ENCODE data around the gene VIPR2.

- no peak for TF ChIP-seq EP300 (IDR thresholded peaks at IDR 0.05; ENCODE audit: low read depth in 2 of 2, low read length in 2 of 2)
- TF ChIP-seq EP300 (CRISPR knock-in tag; IDR thresholded peaks at IDR 0.05; ENCODE audit: borderline replicate concordance) = no peak
- TF ChIP-seq ZSCAN29 (CRISPR knock-in tag; conservative IDR thresholded peaks at IDR 0.05) = no peak
- no peak for TF ChIP-seq ZUFSP (CRISPR knock-in tag; IDR thresholded peaks at IDR 0.05; ENCODE audit: borderline replicate concordance)
- TF ChIP-seq KLF15 (CRISPR knock-in tag; IDR thresholded peaks at IDR 0.05; ENCODE audit: borderline replicate concordance) = no peak
- no peak for TF ChIP-seq NR1H2 (CRISPR knock-in tag; IDR thresholded peaks at IDR 0.05; ENCODE audit: borderline replicate concordance, low read depth)
- TF ChIP-seq CTCF (CRISPR knock-in tag; IDR thresholded peaks at IDR 0.05) = no peak
- no peak for TF ChIP-seq ETV6 (CRISPR knock-in tag; conservative IDR thresholded peaks at IDR 0.05)
- no peak for TF ChIP-seq AFF4 (CRISPR knock-in tag; IDR thresholded peaks at IDR 0.05)
- TF ChIP-seq POLR2A (IDR thresholded peaks at IDR 0.05; ENCODE audit: insufficient read depth in 1 of 2, low read depth in 2 of 2, low read length in 2 of 2) = no peak
- TF ChIP-seq CEBPB (IDR thresholded peaks at IDR 0.05; ENCODE audit: borderline replicate concordance, low read depth, low read length) = no peak
These were observed 15.9 kb downstream of the VIPR2 start for GRCh38 chr7:159128767-159129166.
